ENCODE data around the gene NDST3.

NDST3 gene

DNA sequence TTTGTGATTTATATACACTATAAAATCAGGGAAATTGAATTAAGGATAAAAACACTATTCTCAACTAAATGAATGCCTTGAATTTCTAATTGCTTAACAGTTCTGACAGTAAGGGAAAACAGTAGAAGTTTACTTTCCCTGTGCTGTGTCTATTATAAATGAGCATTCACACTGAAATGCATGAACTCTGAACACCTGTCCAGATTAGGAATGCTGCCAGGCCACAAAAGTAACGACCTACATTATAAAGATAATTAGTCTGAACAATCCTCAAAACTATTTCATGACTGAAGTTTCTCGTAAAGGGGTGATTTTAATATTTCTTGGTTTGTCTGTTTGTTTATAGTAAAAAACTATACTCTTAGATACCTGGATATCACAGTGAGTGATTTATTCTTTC lies 2.0 kb downstream of the NDST3 start:
- H3K79me2 ChIP-seq (ENCODE audit: insufficient read depth, low read length), result peaks cover 92% of the 10 kb centered on the region
- peaks cover 48% of the 10 kb centered on the region for H3K36me3 ChIP-seq (ENCODE audit: insufficient read depth, low read length)
- no peak for TF ChIP-seq EZH2 (IDR thresholded peaks at IDR 0.05; ENCODE audit: borderline replicate concordance, low read depth, low read length, severe bottlenecking)
- TF ChIP-seq, protein P1, sequence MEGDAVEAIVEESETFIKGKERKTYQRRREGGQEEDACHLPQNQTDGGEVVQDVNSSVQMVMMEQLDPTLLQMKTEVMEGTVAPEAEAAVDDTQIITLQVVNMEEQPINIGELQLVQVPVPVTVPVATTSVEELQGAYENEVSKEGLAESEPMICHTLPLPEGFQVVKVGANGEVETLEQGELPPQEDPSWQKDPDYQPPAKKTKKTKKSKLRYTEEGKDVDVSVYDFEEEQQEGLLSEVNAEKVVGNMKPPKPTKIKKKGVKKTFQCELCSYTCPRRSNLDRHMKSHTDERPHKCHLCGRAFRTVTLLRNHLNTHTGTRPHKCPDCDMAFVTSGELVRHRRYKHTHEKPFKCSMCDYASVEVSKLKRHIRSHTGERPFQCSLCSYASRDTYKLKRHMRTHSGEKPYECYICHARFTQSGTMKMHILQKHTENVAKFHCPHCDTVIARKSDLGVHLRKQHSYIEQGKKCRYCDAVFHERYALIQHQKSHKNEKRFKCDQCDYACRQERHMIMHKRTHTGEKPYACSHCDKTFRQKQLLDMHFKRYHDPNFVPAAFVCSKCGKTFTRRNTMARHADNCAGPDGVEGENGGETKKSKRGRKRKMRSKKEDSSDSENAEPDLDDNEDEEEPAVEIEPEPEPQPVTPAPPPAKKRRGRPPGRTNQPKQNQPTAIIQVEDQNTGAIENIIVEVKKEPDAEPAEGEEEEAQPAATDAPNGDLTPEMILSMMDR (IDR thresholded peaks at IDR 0.05; ENCODE audit: borderline replicate concordance, extremely low read depth, low read length, poor library complexity, severe bottlenecking), result no peak
- peak overlapping the region; percentile 97 for H3K9ac ChIP-seq (ENCODE audit: low read depth, low read length)
- peak overlapping the region; percentile 64 for H3K4me2 ChIP-seq (ENCODE audit: insufficient read depth, low read length)
- H3K27me3 ChIP-seq (ENCODE audit: insufficient read depth, low read length, poor library complexity), result no peaks in the 10 kb centered on the region
- peak overlapping the region; percentile 91 for H3K27ac ChIP-seq (ENCODE audit: low read length)
- ATAC-seq (ENCODE audit: insufficient read depth, low read depth) (no peak), DNase-seq (peak; percentile 39)
- H3K9me3 ChIP-seq (ENCODE audit: insufficient read depth, low read length, severe bottlenecking), result peaks cover 8% of the 10 kb centered on the region
- peak overlapping the region; percentile 44 to 58 for H3K4me3 ChIP-seq (ENCODE audit: low read depth in 1 of 2, low read length in 2 of 2)
- peaks cover 3% of the 10 kb centered on the region; the same call in 1 of the 2 replicates for H4K20me1 ChIP-seq (ENCODE audit: insufficient read depth, low read length)
- H3K4me1 ChIP-seq (ENCODE audit: insufficient read depth, low read length), result peaks cover 64% of the 10 kb centered on the region
- no peak overlapping the region for H2AFZ ChIP-seq (ENCODE audit: low read depth, low read length)

DNA sequence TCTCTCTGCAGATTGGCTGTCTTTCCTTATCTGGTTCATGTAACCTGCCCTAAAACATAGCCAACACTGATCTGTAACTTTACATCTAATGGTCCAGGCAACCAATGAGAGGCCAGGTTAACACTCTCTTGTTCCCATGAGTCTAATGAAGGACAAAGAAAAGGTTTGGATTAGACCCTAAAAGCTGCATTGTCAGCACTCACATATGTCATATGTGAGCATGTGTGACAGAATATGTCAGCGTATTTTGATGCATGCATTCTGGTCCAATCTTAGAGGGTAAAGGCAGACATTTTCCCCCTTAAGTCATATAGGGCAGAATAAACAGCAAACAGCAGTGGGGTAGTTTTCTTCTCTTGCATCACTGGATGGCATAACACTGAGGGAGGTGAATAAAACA lies 3.7 kb downstream of the NDST3 start:
- peak overlapping the region; percentile 97 for H3K9ac ChIP-seq (ENCODE audit: low read depth, low read length)
- H3K27ac ChIP-seq (ENCODE audit: low read length), result peak overlapping the region; percentile 91
- peak overlapping the region; percentile 10 to 58; a peak in 3 of 4 replicates for H3K4me3 ChIP-seq (ENCODE audit: low read depth in 1 of 2, low read length in 2 of 2)
- H3K4me1 ChIP-seq (ENCODE audit: insufficient read depth, low read length), result peaks cover 60% of the 10 kb centered on the region
- no peak for DNase-seq
- H3K4me2 ChIP-seq (ENCODE audit: insufficient read depth, low read length), result peak overlapping the region; percentile 64
- no peak overlapping the region for H2AFZ ChIP-seq (ENCODE audit: low read depth, low read length)
- TF ChIP-seq EZH2 (IDR thresholded peaks at IDR 0.05; ENCODE audit: borderline replicate concordance, low read depth, low read length, severe bottlenecking), result no peak
- TF ChIP-seq, protein P1 (IDR thresholded peaks at IDR 0.05; ENCODE audit: borderline replicate concordance, extremely low read depth, low read length, poor library complexity, severe bottlenecking), result no peak
- ATAC-seq (ENCODE audit: insufficient read depth, low read depth), result no peak
- H3K27me3 ChIP-seq (ENCODE audit: insufficient read depth, low read length, poor library complexity), result no peaks in the 10 kb centered on the region
- peaks cover 3% of the 10 kb centered on the region; the same call in 1 of the 2 replicates for H4K20me1 ChIP-seq (ENCODE audit: insufficient read depth, low read length)
- H3K36me3 ChIP-seq (ENCODE audit: insufficient read depth, low read length), result peaks cover 65% of the 10 kb centered on the region
- peaks cover 19% of the 10 kb centered on the region for H3K9me3 ChIP-seq (ENCODE audit: insufficient read depth, low read length, severe bottlenecking)
- peaks cover 99% of the 10 kb centered on the region for H3K79me2 ChIP-seq (ENCODE audit: insufficient read depth, low read length)

DNA sequence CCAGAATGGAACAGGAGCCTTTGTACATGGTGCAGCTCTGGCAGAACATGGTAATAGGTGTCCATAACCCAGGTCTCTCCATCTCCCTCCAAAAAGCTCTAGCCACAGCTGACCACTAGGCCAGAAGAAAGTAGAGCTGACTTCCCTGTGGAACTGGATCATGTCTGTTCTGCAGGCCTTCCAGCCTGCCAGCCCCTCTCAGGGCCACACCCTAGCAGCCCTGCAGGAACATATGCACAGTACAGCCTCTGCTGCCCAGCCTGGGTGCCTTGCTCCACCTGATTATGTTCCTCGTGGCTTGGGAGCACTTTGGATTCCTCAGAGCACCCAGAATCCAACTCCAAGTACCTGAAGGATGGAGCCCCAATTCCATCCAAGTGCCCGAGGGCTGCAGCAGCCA lies 12.0 kb downstream of the NDST3 start:
- peaks cover 66% of the 10 kb centered on the region for H3K9me3 ChIP-seq (ENCODE audit: insufficient read depth, low read length, severe bottlenecking)
- no peak overlapping the region for H2AFZ ChIP-seq (ENCODE audit: low read depth, low read length)
- H3K79me2 ChIP-seq (ENCODE audit: insufficient read depth, low read length), result peaks cover 87% of the 10 kb centered on the region
- H3K27ac ChIP-seq (ENCODE audit: low read length), result 0 out of 2 replicates have a peak overlapping the region, but pooled peaks have one; percentile 15
- H3K4me1 ChIP-seq (ENCODE audit: insufficient read depth, low read length), result peaks cover 8% of the 10 kb centered on the region; the same call in 1 of the 2 replicates
- no peaks in the 10 kb centered on the region for H3K27me3 ChIP-seq (ENCODE audit: insufficient read depth, low read length, poor library complexity)
- no peaks in the 10 kb centered on the region; the same call in 1 of the 2 replicates for H4K20me1 ChIP-seq (ENCODE audit: insufficient read depth, low read length)
- H3K4me2 ChIP-seq (ENCODE audit: insufficient read depth, low read length), result no peak overlapping the region
- no peak overlapping the region for H3K9ac ChIP-seq (ENCODE audit: low read depth, low read length)
- no peak for DNase-seq
- ATAC-seq (ENCODE audit: insufficient read depth, low read depth), result no peak
- TF ChIP-seq, protein P1 (IDR thresholded peaks at IDR 0.05; ENCODE audit: borderline replicate concordance, extremely low read depth, low read length, poor library complexity, severe bottlenecking), result no peak
- no peak for TF ChIP-seq EZH2 (IDR thresholded peaks at IDR 0.05; ENCODE audit: borderline replicate concordance, low read depth, low read length, severe bottlenecking)
- H3K4me3 ChIP-seq (ENCODE audit: low read depth in 1 of 2, low read length in 2 of 2), result peak overlapping the region in 1 of 2 experiments; percentile 12; a peak in 1 of 4 replicates
- peaks cover 60% of the 10 kb centered on the region for H3K36me3 ChIP-seq (ENCODE audit: insufficient read depth, low read length)

All from DND-41 (cell line).